HEK293T (cell line): Measurements from ENCODE around the gene PLEKHB2.

Experiments used
- ELF4 ChIP-seq: fragments of 450-650 bp; IDR thresholded peaks from 2 replicates; pipeline ENCODE4 v1.6.1; 2017; ENCODE audit warnings: antibody characterized with exemption
- LEF1 ChIP-seq: fragments of 450-650 bp; IDR thresholded peaks from 2 replicates; pipeline ENCODE4 v1.6.1; 2017; ENCODE audit warnings: mild to moderate bottlenecking, borderline replicate concordance
- PKNOX1 ChIP-seq: fragments of 450-650 bp; IDR thresholded peaks from 2 replicates; pipeline ENCODE4 v1.6.1; 2016
- SP1 ChIP-seq: fragments of 450-650 bp; IDR thresholded peaks from 2 replicates; pipeline ENCODE4 v1.6.1; 2017
- SUZ12 ChIP-seq: fragments of 450-650 bp; IDR thresholded peaks from 2 replicates; pipeline ENCODE4 v1.6.1; 2016; ENCODE audit warnings: mild to moderate bottlenecking
- ZNF384 ChIP-seq: fragments of 450-650 bp; IDR thresholded peaks from 2 replicates; pipeline ENCODE4 v1.6.1; 2016

- TF ChIP-seq LEF1, result no peak
- no peak for TF ChIP-seq SUZ12
- no peak for TF ChIP-seq ZNF384
- no peak for TF ChIP-seq SP1
- no peak for TF ChIP-seq PKNOX1
- TF ChIP-seq ELF4, result no peak
These were observed 22.8 kb downstream of the PLEKHB2 start for GRCh38 chr2:131127981-131128380.
